ENCODE data around the gene GPR162. TPM values are rescaled to one million over a fixed set of nuclear protein-coding genes. Genes with fewer than 3 reads are reported as not detected.
A peak's percentile ranks its signal among the peaks of the same experiment; 100 is the strongest.

Gene GPR162
- total and polyA plus RNA-seq, 10 donors: 2.1 to 14.7 (median 4.9) TPM

DNA sequence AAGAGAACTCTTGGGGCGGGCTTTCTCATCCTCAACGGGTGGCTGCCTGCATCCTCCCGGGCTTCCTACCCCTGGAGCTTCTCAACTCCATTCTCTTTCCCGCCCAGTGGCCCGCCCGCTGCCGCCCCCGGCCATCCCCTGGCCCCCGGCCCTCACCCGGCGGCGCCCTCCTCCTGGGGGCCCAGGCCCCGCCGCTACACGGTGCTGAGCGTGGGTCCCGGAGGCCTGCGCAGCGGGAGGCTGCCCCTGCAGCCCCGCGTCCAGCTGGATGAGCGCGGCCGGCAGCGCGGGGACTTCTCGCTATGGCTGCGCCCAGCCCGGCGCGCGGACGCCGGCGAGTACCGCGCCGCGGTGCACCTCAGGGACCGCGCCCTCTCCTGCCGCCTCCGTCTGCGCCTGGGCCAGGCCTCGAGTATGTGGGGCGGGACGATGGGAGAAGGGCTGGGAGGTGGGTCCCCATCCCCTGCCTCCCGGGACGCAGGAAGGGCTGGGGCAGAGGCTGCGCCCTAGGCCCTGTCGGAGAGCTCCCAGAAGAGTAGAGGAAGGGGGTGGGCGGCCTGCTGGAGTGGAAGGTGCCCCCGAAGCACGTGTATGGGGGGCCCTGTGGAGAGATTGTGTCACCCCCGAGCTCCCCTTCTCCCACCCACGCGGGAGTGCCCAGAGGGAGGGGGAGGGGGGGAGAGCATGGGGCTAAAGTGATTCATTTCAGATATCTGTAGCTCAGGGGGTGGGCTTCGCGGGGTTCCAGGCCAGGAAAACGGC lies 47.9 kb upstream of the GPR162 start:
- intact Hi-C loops (cut with DNase I; ENCODE audit: low total_unique reads): no loop called here

DNA sequence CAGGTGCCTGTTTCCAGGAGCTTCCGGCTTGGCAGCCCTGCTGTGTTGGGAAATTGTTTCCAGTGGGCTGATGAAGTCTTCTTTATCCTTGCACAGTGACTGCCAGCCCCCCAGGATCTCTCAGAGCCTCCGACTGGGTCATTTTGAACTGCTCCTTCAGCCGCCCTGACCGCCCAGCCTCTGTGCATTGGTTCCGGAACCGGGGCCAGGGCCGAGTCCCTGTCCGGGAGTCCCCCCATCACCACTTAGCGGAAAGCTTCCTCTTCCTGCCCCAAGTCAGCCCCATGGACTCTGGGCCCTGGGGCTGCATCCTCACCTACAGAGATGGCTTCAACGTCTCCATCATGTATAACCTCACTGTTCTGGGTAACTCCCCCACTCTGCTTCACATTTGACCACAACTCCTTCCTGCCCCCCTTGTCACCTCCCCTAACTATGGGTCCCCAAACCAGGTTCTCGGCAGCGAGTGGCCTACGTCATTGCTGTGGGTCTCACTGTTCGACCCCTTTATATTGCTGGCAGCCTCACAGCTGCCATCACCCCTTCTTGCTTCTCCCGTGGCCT lies 47.0 kb upstream of the GPR162 start:
- no peak for DNase-seq
- Histone ChIP-seq H3K4me3 (peak overlapping the region in 5 of 8 donors; percentile 25 to 63 (median 30)), H3K27me3 (replicated peaks in 1 of 7) (peaks cover 0 to 80% (median 20%) of the 10 kb centered on the region in 7 donors), H3K9me3 (no peaks in the 10 kb centered on the region), H3K36me3 (peaks cover 0 to 25% (median 0%) of the 10 kb centered on the region in 6 donors), H3K4me1 (peaks cover 3 to 85% (median 46%) of the 10 kb centered on the region in 6 donors), H3K27ac (peak overlapping the region in 7 of 8 donors; percentile 9 to 84 (median 65))
- WGBS, 5 donors: 58 to 69% (median 62%) methylated on average over 15 of the region's 15 CpGs
- TF ChIP-seq POLR2AphosphoS5 (IDR thresholded peaks at IDR 0.05) (peak; percentile 40 to 65 (median 45)), POLR2A (IDR thresholded peaks at IDR 0.05) (no peak)
- TF ChIP-seq, protein P1, sequence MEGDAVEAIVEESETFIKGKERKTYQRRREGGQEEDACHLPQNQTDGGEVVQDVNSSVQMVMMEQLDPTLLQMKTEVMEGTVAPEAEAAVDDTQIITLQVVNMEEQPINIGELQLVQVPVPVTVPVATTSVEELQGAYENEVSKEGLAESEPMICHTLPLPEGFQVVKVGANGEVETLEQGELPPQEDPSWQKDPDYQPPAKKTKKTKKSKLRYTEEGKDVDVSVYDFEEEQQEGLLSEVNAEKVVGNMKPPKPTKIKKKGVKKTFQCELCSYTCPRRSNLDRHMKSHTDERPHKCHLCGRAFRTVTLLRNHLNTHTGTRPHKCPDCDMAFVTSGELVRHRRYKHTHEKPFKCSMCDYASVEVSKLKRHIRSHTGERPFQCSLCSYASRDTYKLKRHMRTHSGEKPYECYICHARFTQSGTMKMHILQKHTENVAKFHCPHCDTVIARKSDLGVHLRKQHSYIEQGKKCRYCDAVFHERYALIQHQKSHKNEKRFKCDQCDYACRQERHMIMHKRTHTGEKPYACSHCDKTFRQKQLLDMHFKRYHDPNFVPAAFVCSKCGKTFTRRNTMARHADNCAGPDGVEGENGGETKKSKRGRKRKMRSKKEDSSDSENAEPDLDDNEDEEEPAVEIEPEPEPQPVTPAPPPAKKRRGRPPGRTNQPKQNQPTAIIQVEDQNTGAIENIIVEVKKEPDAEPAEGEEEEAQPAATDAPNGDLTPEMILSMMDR (IDR thresholded peaks at IDR 0.05 in 8 of 11, conservative IDR thresholded peaks at IDR 0.05 in 3 of 11): no peak
- intact Hi-C loops (cut with DNase I; ENCODE audit: low total_unique reads): no loop called here

More for the DNA sequence above, 47.9 kb upstream of the GPR162 start:
- no peaks in the 10 kb centered on the region for H3K9me3 ChIP-seq
- DNase-seq: no peak
- peak overlapping the region in 7 of 8 donors; percentile 4 to 63 (median 29) for H3K4me3 ChIP-seq
- H3K27ac ChIP-seq: peak overlapping the region in 7 of 8 donors; percentile 9 to 84 (median 65)
- WGBS, 5 donors: 22 to 32% (median 25%) methylated on average over 29 to 60 of the region's 60 CpGs
- H3K27me3 ChIP-seq (replicated peaks in 1 of 7): peaks cover 0 to 85% (median 20%) of the 10 kb centered on the region in 7 donors
- peaks cover 0 to 26% (median 0%) of the 10 kb centered on the region in 6 donors for H3K36me3 ChIP-seq
- peaks cover 3 to 87% (median 44%) of the 10 kb centered on the region in 6 donors for H3K4me1 ChIP-seq
- TF ChIP-seq, protein P1 (IDR thresholded peaks at IDR 0.05 in 8 of 11, conservative IDR thresholded peaks at IDR 0.05 in 3 of 11): no peak
- TF ChIP-seq POLR2A (IDR thresholded peaks at IDR 0.05) (no peak), POLR2AphosphoS5 (IDR thresholded peaks at IDR 0.05) (no peak)

DNA sequence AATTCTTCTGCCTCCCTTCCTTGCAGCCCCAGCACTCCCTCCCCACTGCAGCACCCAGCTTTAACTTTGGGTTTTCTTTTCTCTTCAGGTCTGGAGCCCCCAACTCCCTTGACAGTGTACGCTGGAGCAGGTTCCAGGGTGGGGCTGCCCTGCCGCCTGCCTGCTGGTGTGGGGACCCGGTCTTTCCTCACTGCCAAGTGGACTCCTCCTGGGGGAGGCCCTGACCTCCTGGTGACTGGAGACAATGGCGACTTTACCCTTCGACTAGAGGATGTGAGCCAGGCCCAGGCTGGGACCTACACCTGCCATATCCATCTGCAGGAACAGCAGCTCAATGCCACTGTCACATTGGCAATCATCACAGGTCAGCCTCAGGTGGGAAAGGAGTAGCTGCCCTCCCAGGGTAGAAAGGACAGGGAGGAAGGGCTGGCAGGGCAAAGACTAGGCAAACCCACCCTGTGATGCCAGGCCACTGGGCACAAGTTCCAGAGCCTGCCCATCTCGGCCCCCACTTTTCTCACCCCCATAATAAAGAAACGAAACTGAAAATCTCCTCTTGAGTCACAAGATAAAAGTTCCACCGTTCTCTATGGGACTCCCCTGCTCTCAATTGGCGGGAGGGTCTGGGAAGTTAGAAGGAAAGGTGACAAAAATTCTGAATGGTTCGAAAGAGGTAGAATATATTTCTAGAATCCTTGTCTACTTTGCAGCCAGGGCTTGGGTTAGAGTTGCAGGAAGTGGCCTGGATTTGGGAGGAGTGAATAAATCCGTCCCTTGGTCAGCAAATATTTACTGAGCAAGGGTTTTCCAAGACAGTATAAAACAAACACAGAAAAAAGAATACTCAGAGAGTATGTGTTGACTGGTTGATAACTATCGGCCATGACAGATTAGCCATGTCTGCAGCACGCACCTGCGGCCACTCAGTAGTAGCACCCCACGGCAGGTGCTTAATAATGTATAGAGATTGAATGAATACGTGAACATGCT lies 46.1 kb upstream of the GPR162 start:
- Histone ChIP-seq H3K4me3 (peak overlapping the region in 2 of 8 donors; percentile 25 to 63), H3K9me3 (no peaks in the 10 kb centered on the region), H3K4me1 (peaks cover 3 to 76% (median 45%) of the 10 kb centered on the region in 6 donors), H3K27me3 (replicated peaks in 1 of 7) (peaks cover 0 to 75% (median 20%) of the 10 kb centered on the region in 7 donors), H3K36me3 (peaks cover 0 to 16% (median 0%) of the 10 kb centered on the region in 6 donors), H3K27ac (peak overlapping the region in 6 of 8 donors; percentile 29 to 84 (median 72))
- no peak for DNase-seq
- WGBS, 5 donors: 73 to 85% (median 79%) methylated on average over 14 to 16 of the region's 16 CpGs
- no peak for TF ChIP-seq POLR2A (IDR thresholded peaks at IDR 0.05)
- intact Hi-C loops (cut with DNase I; ENCODE audit: low total_unique reads): no loop called here

DNA sequence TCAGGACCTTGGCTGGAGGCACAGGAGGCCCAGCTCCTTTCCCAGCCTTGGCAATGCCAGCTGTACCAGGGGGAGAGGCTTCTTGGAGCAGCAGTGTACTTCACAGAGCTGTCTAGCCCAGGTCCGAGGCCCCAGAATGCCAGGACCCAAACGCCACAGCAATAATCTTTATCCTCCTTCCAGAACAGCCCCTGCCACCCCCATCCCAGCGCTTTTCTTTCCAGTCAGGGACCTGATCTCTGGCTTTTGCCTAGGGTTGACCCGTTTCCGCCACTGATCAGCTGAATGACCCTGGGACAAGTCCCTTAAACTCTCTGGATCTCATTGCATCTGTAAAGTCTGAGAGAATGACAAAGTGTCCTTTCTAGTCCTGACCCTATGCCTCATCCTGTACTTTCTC lies 44.2 kb upstream of the GPR162 start:
- no peak overlapping the region for H3K4me3 ChIP-seq
- no peak overlapping the region for H3K27ac ChIP-seq
- WGBS, 5 donors: 85 to 98% (median 94%) methylated on average over 5 of the region's 5 CpGs
- H3K9me3 ChIP-seq: no peaks in the 10 kb centered on the region
- H3K27me3 ChIP-seq (replicated peaks in 1 of 7): peaks cover 0 to 60% (median 20%) of the 10 kb centered on the region in 7 donors
- TF ChIP-seq POLR2AphosphoS5 (IDR thresholded peaks at IDR 0.05) (no peak), POLR2A (IDR thresholded peaks at IDR 0.05) (no peak)
- no peak for DNase-seq
- intact Hi-C loops (cut with DNase I; ENCODE audit: low total_unique reads): no loop called here
- H3K4me1 ChIP-seq: peaks cover 3 to 57% (median 29%) of the 10 kb centered on the region in 6 donors
- peaks cover 0 to 5% (median 0%) of the 10 kb centered on the region in 6 donors for H3K36me3 ChIP-seq
